GM23338 (cell line): ENCODE data around the gene CEACAM21. TPM values are rescaled to one million over a fixed set of nuclear protein-coding genes. Genes with fewer than 3 reads are reported as not detected.
A peak's percentile ranks its signal among the peaks of the same experiment; 100 is the strongest.

Experiments
- ATAC-seq: fragments of 200-7000 bp; cut with Tn5 transposase; 3 replicates; pipeline ENCODE4 v1.9.1; 2020
- DNase-seq: peaks from one replicate; pipeline ENCODE4 v3.0.0-alpha.2; 2015; ENCODE audit warnings: low spot score
- H2AFZ ChIP-seq: fragments of 200-600 bp; sonication (generic); 2 replicates; pipeline ENCODE4 v1.8.0; 2016; ENCODE audit warnings: antibody characterized with exemption, mild to moderate bottlenecking, moderate library complexity
- H3F3A ChIP-seq: fragments of 200-600 bp; sonication (generic); replicated peaks from 2 replicates; pipeline ENCODE4 v1.8.0; 2017; ENCODE audit warnings: antibody characterized with exemption, mixed run types, low read depth
- H3K27ac ChIP-seq: fragments of 200-600 bp; sonication (generic); 2 replicates; pipeline ENCODE4 v1.6.1; 2016; ENCODE audit warnings: low read depth
- H3K27me3 ChIP-seq: fragments of 200-600 bp; sonication (generic); 2 replicates; pipeline ENCODE4 v1.8.0; 2016; ENCODE audit warnings: mild to moderate bottlenecking, mixed run types, moderate library complexity; ENCODE audit not compliant: insufficient read depth
- H3K36me3 ChIP-seq: fragments of 200-600 bp; sonication (generic); 2 replicates; pipeline ENCODE4 v1.8.0; 2016; ENCODE audit warnings: mild to moderate bottlenecking; ENCODE audit not compliant: insufficient read depth
- H3K4me1 ChIP-seq: fragments of 200-600 bp; sonication (generic); 2 replicates; pipeline ENCODE4 v1.8.0; 2016; ENCODE audit warnings: mild to moderate bottlenecking, moderate library complexity; ENCODE audit not compliant: insufficient read depth
- H3K4me2 ChIP-seq: fragments of 200-600 bp; sonication (generic); 2 replicates; pipeline ENCODE4 v1.7.1; 2017; ENCODE audit warnings: mixed run types
- H3K4me3 ChIP-seq: fragments of 200-600 bp; sonication (generic); 2 replicates; pipeline ENCODE4 v1.6.1; 2016; ENCODE audit warnings: mixed run types
- H3K79me2 ChIP-seq: fragments of 200-600 bp; sonication (generic); replicated peaks from 2 replicates; pipeline ENCODE4 v1.8.0; 2017; ENCODE audit warnings: mild to moderate bottlenecking; ENCODE audit not compliant: insufficient read depth
- H3K9me2 ChIP-seq: fragments of 200-600 bp; sonication (generic); 2 replicates; pipeline ENCODE4 v1.8.0; 2017; ENCODE audit not compliant: insufficient read depth
- H4K20me1 ChIP-seq: fragments of 200-600 bp; sonication (generic); replicated peaks from 2 replicates; pipeline ENCODE4 v1.8.0; 2017; ENCODE audit warnings: mild to moderate bottlenecking; ENCODE audit not compliant: insufficient read depth
- H3K27ac Mint-ChIP-seq: 2 replicates; pipeline ENCODE4 v1.8.0; 2020; ENCODE audit warnings: inconsistent platforms, mild to moderate bottlenecking, moderate library complexity, mixed read lengths
- H3K27me3 Mint-ChIP-seq: 3 replicates; pipeline ENCODE4 v1.8.0; 2022; ENCODE audit warnings: low read depth, mild to moderate bottlenecking, moderate library complexity, mixed read lengths, inconsistent platforms; ENCODE audit not compliant: insufficient read depth, poor library complexity
- H3K36me3 Mint-ChIP-seq: 3 replicates; pipeline ENCODE4 v1.8.0; 2021; ENCODE audit warnings: low read depth, mild to moderate bottlenecking, inconsistent platforms, moderate library complexity, mixed read lengths
- H3K4me1 Mint-ChIP-seq: 3 replicates; pipeline ENCODE4 v1.8.0; 2020; ENCODE audit warnings: mild to moderate bottlenecking, inconsistent platforms, mixed read lengths
- H3K4me3 Mint-ChIP-seq: 3 replicates; pipeline ENCODE4 v1.8.0; 2021; ENCODE audit warnings: moderate library complexity, mild to moderate bottlenecking, inconsistent platforms, mixed read lengths
- H3K9me3 Mint-ChIP-seq: 3 replicates; pipeline ENCODE4 v1.8.0; 2020; ENCODE audit warnings: moderate library complexity, mild to moderate bottlenecking, inconsistent platforms, mixed read lengths
- CREB1 ChIP-seq: fragments of 250-450 bp; sonication (Bioruptor Pico); IDR thresholded peaks from 2 replicates; pipeline ENCODE4 v1.5.0; 2020; ENCODE audit warnings: low read depth, mild to moderate bottlenecking, moderate library complexity
- JUNB ChIP-seq: IDR thresholded peaks from one replicate; pipeline ENCODE4 v1.6.1; 2016; ENCODE audit warnings: antibody characterized with exemption; ENCODE audit not compliant: unreplicated experiment
- STAT1 ChIP-seq: IDR thresholded peaks from one replicate; pipeline ENCODE4 v1.6.1; 2016; ENCODE audit warnings: antibody characterized with exemption; ENCODE audit not compliant: unreplicated experiment
- polyA plus RNA-seq: library from polyadenylated mRNA; unstranded; fragments of >200 nt; fragmentation: Nextera tagmentation; extraction: Ambion mirVana; gene quantifications from 2 replicates; pipeline ENCODE4 v1.2.1, GENCODE V29; 2016
- total RNA-seq: library from RNA; depleted of rRNA; stranded (reverse); fragments of >200 nt; shearing (Covaris generic); gene quantifications from 2 replicates; pipeline ENCODE4 v1.2.3, GENCODE V29; 2014
- TF ChIP-seq, protein P1 (sequence below): IDR thresholded peaks from 2 replicates; pipeline ENCODE4 v1.6.1; 2016; ENCODE audit warnings: antibody characterized with exemption
- TF ChIP-seq, protein P2 (sequence below): IDR thresholded peaks from one replicate; pipeline ENCODE4 v1.6.1; 2018; ENCODE audit warnings: antibody characterized with exemption; ENCODE audit not compliant: unreplicated experiment
- TF ChIP-seq, protein P3 (sequence below): fragments of 250-450 bp; sonication (Bioruptor Pico); IDR thresholded peaks from 2 replicates; pipeline ENCODE4 v1.5.0; 2020; ENCODE audit warnings: mild to moderate bottlenecking, moderate library complexity

Gene CEACAM21
- total and polyA plus RNA-seq, 2 experiments from 2014 or later, result not detected

DNA sequence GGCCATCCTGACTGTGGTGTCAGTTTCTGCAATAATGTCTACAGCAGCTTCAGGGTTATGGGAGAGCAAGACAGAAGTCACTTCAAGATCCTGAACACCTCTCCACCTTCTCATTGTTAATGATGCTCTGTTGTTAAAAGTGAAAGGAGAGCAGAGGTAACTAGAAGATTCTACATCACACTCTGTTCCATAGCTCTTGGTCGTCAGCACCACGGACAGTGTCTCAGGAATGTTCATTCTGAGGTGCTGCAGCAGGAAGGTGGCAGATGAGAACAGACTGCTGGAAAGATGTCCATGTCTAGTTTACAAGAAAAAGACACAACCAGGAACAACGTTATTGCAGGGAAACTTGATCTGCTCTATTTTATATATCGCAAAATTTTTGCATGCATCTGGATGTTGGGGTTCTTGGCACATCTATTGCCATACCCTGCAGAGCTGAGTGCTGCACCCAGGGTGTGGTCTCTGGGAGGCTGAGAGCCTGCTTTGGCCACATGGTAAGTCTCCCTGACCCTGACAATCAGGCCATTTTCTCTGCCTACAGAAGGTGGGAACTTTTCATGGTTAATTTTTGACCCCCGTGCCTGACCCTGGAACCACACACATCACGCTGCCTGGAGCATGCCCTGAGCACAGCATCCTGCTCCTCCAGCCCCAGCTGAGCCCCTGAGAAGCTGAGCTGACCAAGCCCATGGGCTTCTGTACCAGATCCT is 12.7 kb downstream of the CEACAM21 start:
- Mint-ChIP-seq H3K27ac (no peak overlapping the region), H3K4me1 (no peaks in the 10 kb centered on the region), H3K27me3 (peaks cover 15% of the 10 kb centered on the region), H3K36me3 (peaks cover 2% of the 10 kb centered on the region; the same call in 1 of the 3 replicates), H3K4me3 (no peak overlapping the region), H3K9me3 (peaks cover 26% of the 10 kb centered on the region)
- Histone ChIP-seq H3K4me2 (no peak overlapping the region), H3K4me3 (no peak overlapping the region), H3F3A (no peaks in the 10 kb centered on the region), H3K27me3 (peaks cover 9% of the 10 kb centered on the region), H3K4me1 (no peaks in the 10 kb centered on the region), H3K27ac (no peak overlapping the region), H2AFZ (no peak overlapping the region), H3K9me2 (no peaks in the 10 kb centered on the region), H3K79me2 (no peaks in the 10 kb centered on the region), H4K20me1 (no peaks in the 10 kb centered on the region), H3K36me3 (no peaks in the 10 kb centered on the region)
- ATAC-seq (peak; percentile 84), DNase-seq (peak; percentile 65)
- TF ChIP-seq STAT1 (no peak), JUNB (no peak), CREB1 (no peak)
- TF ChIP-seq, protein P1, sequence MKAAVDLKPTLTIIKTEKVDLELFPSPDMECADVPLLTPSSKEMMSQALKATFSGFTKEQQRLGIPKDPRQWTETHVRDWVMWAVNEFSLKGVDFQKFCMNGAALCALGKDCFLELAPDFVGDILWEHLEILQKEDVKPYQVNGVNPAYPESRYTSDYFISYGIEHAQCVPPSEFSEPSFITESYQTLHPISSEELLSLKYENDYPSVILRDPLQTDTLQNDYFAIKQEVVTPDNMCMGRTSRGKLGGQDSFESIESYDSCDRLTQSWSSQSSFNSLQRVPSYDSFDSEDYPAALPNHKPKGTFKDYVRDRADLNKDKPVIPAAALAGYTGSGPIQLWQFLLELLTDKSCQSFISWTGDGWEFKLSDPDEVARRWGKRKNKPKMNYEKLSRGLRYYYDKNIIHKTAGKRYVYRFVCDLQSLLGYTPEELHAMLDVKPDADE, result no peak
- TF ChIP-seq, protein P2, sequence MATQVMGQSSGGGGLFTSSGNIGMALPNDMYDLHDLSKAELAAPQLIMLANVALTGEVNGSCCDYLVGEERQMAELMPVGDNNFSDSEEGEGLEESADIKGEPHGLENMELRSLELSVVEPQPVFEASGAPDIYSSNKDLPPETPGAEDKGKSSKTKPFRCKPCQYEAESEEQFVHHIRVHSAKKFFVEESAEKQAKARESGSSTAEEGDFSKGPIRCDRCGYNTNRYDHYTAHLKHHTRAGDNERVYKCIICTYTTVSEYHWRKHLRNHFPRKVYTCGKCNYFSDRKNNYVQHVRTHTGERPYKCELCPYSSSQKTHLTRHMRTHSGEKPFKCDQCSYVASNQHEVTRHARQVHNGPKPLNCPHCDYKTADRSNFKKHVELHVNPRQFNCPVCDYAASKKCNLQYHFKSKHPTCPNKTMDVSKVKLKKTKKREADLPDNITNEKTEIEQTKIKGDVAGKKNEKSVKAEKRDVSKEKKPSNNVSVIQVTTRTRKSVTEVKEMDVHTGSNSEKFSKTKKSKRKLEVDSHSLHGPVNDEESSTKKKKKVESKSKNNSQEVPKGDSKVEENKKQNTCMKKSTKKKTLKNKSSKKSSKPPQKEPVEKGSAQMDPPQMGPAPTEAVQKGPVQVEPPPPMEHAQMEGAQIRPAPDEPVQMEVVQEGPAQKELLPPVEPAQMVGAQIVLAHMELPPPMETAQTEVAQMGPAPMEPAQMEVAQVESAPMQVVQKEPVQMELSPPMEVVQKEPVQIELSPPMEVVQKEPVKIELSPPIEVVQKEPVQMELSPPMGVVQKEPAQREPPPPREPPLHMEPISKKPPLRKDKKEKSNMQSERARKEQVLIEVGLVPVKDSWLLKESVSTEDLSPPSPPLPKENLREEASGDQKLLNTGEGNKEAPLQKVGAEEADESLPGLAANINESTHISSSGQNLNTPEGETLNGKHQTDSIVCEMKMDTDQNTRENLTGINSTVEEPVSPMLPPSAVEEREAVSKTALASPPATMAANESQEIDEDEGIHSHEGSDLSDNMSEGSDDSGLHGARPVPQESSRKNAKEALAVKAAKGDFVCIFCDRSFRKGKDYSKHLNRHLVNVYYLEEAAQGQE, result peak; percentile 88
- TF ChIP-seq, protein P3, sequence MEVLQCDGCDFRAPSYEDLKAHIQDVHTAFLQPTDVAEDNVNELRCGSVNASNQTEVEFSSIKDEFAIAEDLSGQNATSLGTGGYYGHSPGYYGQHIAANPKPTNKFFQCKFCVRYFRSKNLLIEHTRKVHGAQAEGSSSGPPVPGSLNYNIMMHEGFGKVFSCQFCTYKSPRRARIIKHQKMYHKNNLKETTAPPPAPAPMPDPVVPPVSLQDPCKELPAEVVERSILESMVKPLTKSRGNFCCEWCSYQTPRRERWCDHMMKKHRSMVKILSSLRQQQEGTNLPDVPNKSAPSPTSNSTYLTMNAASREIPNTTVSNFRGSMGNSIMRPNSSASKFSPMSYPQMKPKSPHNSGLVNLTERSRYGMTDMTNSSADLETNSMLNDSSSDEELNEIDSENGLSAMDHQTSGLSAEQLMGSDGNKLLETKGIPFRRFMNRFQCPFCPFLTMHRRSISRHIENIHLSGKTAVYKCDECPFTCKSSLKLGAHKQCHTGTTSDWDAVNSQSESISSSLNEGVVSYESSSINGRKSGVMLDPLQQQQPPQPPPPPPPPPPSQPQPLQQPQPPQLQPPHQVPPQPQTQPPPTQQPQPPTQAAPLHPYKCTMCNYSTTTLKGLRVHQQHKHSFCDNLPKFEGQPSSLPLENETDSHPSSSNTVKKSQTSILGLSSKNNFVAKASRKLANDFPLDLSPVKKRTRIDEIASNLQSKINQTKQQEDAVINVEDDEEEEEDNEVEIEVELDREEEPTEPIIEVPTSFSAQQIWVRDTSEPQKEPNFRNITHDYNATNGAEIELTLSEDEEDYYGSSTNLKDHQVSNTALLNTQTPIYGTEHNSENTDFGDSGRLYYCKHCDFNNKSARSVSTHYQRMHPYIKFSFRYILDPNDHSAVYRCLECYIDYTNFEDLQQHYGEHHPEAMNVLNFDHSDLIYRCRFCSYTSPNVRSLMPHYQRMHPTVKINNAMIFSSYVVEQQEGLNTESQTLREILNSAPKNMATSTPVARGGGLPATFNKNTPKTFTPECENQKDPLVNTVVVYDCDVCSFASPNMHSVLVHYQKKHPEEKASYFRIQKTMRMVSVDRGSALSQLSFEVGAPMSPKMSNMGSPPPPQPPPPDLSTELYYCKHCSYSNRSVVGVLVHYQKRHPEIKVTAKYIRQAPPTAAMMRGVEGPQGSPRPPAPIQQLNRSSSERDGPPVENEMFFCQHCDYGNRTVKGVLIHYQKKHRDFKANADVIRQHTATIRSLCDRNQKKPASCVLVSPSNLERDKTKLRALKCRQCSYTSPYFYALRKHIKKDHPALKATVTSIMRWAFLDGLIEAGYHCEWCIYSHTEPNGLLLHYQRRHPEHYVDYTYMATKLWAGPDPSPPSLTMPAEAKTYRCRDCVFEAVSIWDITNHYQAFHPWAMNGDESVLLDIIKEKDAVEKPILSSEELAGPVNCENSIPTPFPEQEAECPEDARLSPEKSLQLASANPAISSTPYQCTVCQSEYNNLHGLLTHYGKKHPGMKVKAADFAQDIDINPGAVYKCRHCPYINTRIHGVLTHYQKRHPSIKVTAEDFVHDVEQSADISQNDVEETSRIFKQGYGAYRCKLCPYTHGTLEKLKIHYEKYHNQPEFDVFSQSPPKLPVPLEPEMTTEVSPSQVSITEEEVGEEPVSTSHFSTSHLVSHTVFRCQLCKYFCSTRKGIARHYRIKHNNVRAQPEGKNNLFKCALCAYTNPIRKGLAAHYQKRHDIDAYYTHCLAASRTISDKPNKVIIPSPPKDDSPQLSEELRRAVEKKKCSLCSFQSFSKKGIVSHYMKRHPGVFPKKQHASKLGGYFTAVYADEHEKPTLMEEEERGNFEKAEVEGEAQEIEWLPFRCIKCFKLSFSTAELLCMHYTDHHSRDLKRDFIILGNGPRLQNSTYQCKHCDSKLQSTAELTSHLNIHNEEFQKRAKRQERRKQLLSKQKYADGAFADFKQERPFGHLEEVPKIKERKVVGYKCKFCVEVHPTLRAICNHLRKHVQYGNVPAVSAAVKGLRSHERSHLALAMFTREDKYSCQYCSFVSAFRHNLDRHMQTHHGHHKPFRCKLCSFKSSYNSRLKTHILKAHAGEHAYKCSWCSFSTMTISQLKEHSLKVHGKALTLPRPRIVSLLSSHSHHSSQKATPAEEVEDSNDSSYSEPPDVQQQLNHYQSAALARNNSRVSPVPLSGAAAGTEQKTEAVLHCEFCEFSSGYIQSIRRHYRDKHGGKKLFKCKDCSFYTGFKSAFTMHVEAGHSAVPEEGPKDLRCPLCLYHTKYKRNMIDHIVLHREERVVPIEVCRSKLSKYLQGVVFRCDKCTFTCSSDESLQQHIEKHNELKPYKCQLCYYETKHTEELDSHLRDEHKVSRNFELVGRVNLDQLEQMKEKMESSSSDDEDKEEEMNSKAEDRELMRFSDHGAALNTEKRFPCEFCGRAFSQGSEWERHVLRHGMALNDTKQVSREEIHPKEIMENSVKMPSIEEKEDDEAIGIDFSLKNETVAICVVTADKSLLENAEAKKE (CRISPR knock-in tag), result no peak
